Tibial artery (tissue), 4 donors: ENCODE measurements around the gene ZMYND19.

Source experiments
- DNase-seq, 2 donors: peaks; one replicate each; pipeline ENCODE4 v3.0.0-alpha.2; 2019
- H3K27ac ChIP-seq, 2 donors: fragments of 200-600 bp; sonication (generic) in 1 of 2; 1 replicate in 1 of 2; 2 replicates in 1 of 2; pipeline ENCODE4 v1.5.1; 2018 to 2019; ENCODE audit warnings: mild to moderate bottlenecking in 1 of 2
- H3K27me3 ChIP-seq, 2 donors: fragments of 200-600 bp; sonication (generic) in 1 of 2; one replicate each; pipeline versions ENCODE4 v1.5.1 to v1.6.0; 2016 to 2019
- H3K36me3 ChIP-seq, 3 donors: fragments of 200-600 bp; sonication (generic) in 2 of 3; one replicate each; pipeline ENCODE4 v1.5.1; 2016 to 2019; ENCODE audit warnings: mild to moderate bottlenecking in 2 of 3
- H3K4me1 ChIP-seq, 4 donors: fragments of 200-600 bp; sonication (generic) in 2 of 4; 1 replicate in 3 of 4; 2 replicates in 1 of 4; pipeline ENCODE4 v1.5.1; 2016 to 2019
- H3K4me3 ChIP-seq, 2 donors: fragments of 200-600 bp; sonication (generic) in 1 of 2; 1 replicate in 1 of 2; 2 replicates in 1 of 2; pipeline ENCODE4 v1.5.1; 2018 to 2019; ENCODE audit warnings: mild to moderate bottlenecking in 2 of 2
- H3K9me3 ChIP-seq, 3 donors: fragments of 200-600 bp; sonication (generic) in 1 of 3; one replicate each; pipeline ENCODE4 v1.5.1; 2016 to 2019
- CTCF ChIP-seq, 2 experiments: fragments of 200-600 bp in 1 of 2; fragments of 450-650 bp in 1 of 2; IDR thresholded peaks; one replicate each; pipeline ENCODE4 v1.5.1; 2017 to 2019; ENCODE audit warnings: antibody characterized with exemption in 2 of 2, mild to moderate bottlenecking in 1 of 2, moderate library complexity in 1 of 2
- intact Hi-C: fragments of 100-400 bp; cut with DNase I; formaldehyde crosslinking; loops from one replicate; pipeline ENCODE4 v1.15.0; 2023; ENCODE audit warnings: low total_unique reads

The ZMYND19 gene

GRCh38 chr9:137547687-137548543 lies 42.4 kb downstream of the ZMYND19 start:
- intact Hi-C loops, result no loop called here
- peak overlapping the region in 1 of 2 donors; percentile 79 for H3K27ac ChIP-seq
- no peaks in the 10 kb centered on the region for H3K27me3 ChIP-seq
- DNase-seq, result peak in 1 of 2 donors; percentile 70
- no peak overlapping the region for H3K4me3 ChIP-seq
- peaks cover 0 to 35% (median 23%) of the 10 kb centered on the region in 4 donors for H3K4me1 ChIP-seq
- H3K36me3 ChIP-seq, result peaks cover 4 to 22% (median 12%) of the 10 kb centered on the region in 3 donors
- no peak for TF ChIP-seq CTCF (IDR thresholded peaks at IDR 0.05)
- H3K9me3 ChIP-seq, result no peaks in the 10 kb centered on the region

GRCh38 chr9:137545123-137545522 lies 45.2 kb downstream of the ZMYND19 start:
- intact Hi-C loops, result no loop called here
- Histone ChIP-seq H3K4me3 (no peak overlapping the region), H3K27me3 (no peaks in the 10 kb centered on the region), H3K27ac (peak overlapping the region in 1 of 2 donors; percentile 20), H3K9me3 (no peaks in the 10 kb centered on the region), H3K36me3 (peaks cover 11 to 49% (median 24%) of the 10 kb centered on the region in 3 donors), H3K4me1 (peaks cover 0 to 27% (median 13%) of the 10 kb centered on the region in 4 donors)
- peak; percentile 41 to 72 for DNase-seq
- TF ChIP-seq CTCF (IDR thresholded peaks at IDR 0.05), result no peak

- Histone ChIP-seq H3K27me3 (no peaks in the 10 kb centered on the region), H3K36me3 (peaks cover 18 to 57% (median 31%) of the 10 kb centered on the region in 3 donors), H3K4me3 (no peak overlapping the region), H3K4me1 (peaks cover 0 to 19% (median 5%) of the 10 kb centered on the region in 4 donors), H3K27ac (no peak overlapping the region), H3K9me3 (no peaks in the 10 kb centered on the region)
- intact Hi-C loops, result no loop called here
- no peak for TF ChIP-seq CTCF (IDR thresholded peaks at IDR 0.05)
- no peak for DNase-seq
Measured at GRCh38 chr9:137544176-137544760, 46.0 kb downstream of the ZMYND19 start.

GRCh38 chr9:137543237-137543963 lies 46.9 kb downstream of the ZMYND19 start:
- H3K27me3 ChIP-seq, result no peaks in the 10 kb centered on the region
- DNase-seq, result no peak
- H3K9me3 ChIP-seq, result no peaks in the 10 kb centered on the region
- intact Hi-C loops, result no loop called here
- H3K4me3 ChIP-seq, result no peak overlapping the region
- H3K36me3 ChIP-seq, result peaks cover 18 to 66% (median 38%) of the 10 kb centered on the region in 3 donors
- H3K4me1 ChIP-seq, result peaks cover 0 to 10% (median 1%) of the 10 kb centered on the region in 4 donors
- H3K27ac ChIP-seq, result no peak overlapping the region
- TF ChIP-seq CTCF (IDR thresholded peaks at IDR 0.05), result no peak

GRCh38 chr9:137542486-137542885 lies 47.8 kb downstream of the ZMYND19 start:
- intact Hi-C loops, result no loop called here
- H3K36me3 ChIP-seq, result peaks cover 18 to 75% (median 46%) of the 10 kb centered on the region in 3 donors
- H3K27me3 ChIP-seq, result no peaks in the 10 kb centered on the region
- no peak for TF ChIP-seq CTCF (IDR thresholded peaks at IDR 0.05)
- DNase-seq, result no peak
- H3K27ac ChIP-seq, result no peak overlapping the region
- no peaks in the 10 kb centered on the region for H3K9me3 ChIP-seq
- H3K4me3 ChIP-seq, result no peak overlapping the region
- H3K4me1 ChIP-seq, result peaks cover 0 to 5% (median 0%) of the 10 kb centered on the region in 4 donors
